Measurements from ENCODE around the gene MRPL46. TPM values are rescaled to one million over a fixed set of nuclear protein-coding genes. Genes with fewer than 3 reads are reported as not detected.

Gene MRPL46
- total RNA-seq, 1 donor from 2014 or later = 17.4 TPM

DNA sequence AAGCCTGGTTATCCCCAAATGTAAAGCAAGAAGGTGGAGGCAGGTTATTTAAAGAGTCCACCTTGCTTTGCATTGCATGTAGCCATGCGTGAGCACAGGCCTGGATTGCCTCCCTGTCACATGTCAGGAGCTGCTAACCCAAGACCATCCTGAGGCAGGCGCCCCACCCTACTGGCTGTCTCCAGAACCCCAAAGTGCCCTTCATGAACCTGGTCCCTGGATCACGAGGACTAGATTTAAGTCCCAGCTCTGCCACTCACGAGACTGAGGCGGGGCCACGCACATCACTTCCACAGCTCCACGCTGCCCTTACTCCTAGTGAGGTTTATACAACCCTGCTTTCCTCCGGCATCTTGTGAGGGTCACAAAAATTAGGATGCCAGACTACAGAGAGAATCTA lies 17.6 kb downstream of the MRPL46 start:
- no peak overlapping the region for H3K27ac ChIP-seq
- no peaks in the 10 kb centered on the region for H3K27me3 ChIP-seq
- TF ChIP-seq CTCF (IDR thresholded peaks at IDR 0.05) (no peak), POLR2AphosphoS5 (IDR thresholded peaks at IDR 0.05; ENCODE audit: insufficient read depth in 1 of 2, low read depth in 1 of 2) (no peak), POLR2A (IDR thresholded peaks at IDR 0.05) (no peak)
- no peaks in the 10 kb centered on the region for H3K36me3 ChIP-seq
- peak in 1 of 2 donors; percentile 20 for DNase-seq (ENCODE audit: extremely low spot score in 2 of 2)
- peaks cover 2% of the 10 kb centered on the region for H3K4me1 ChIP-seq
- no peak overlapping the region for H3K4me3 ChIP-seq
- no peaks in the 10 kb centered on the region for H3K9me3 ChIP-seq
- intact Hi-C loops (cut with DNase I) = no loop called here

GRCh38 chr15:88448991-88449461 lies 18.2 kb downstream of the MRPL46 start:
- peak; percentile 58 to 65 for DNase-seq (ENCODE audit: extremely low spot score in 2 of 2)
- Histone ChIP-seq H3K4me1 (no peaks in the 10 kb centered on the region), H3K27me3 (no peaks in the 10 kb centered on the region), H3K9me3 (no peaks in the 10 kb centered on the region), H3K27ac (no peak overlapping the region), H3K4me3 (no peak overlapping the region), H3K36me3 (no peaks in the 10 kb centered on the region)
- TF ChIP-seq POLR2AphosphoS5 (IDR thresholded peaks at IDR 0.05; ENCODE audit: insufficient read depth in 1 of 2, low read depth in 1 of 2) = no peak
- no peak for TF ChIP-seq CTCF (IDR thresholded peaks at IDR 0.05)
- no peak for TF ChIP-seq POLR2A (IDR thresholded peaks at IDR 0.05)
- intact Hi-C loops (cut with DNase I) = no loop called here

GRCh38 chr15:88447741-88448140 lies 19.4 kb downstream of the MRPL46 start:
- no peak for TF ChIP-seq POLR2A (IDR thresholded peaks at IDR 0.05)
- TF ChIP-seq POLR2AphosphoS5 (IDR thresholded peaks at IDR 0.05; ENCODE audit: insufficient read depth in 1 of 2, low read depth in 1 of 2) = no peak
- no peak for TF ChIP-seq CTCF (IDR thresholded peaks at IDR 0.05)

DNA sequence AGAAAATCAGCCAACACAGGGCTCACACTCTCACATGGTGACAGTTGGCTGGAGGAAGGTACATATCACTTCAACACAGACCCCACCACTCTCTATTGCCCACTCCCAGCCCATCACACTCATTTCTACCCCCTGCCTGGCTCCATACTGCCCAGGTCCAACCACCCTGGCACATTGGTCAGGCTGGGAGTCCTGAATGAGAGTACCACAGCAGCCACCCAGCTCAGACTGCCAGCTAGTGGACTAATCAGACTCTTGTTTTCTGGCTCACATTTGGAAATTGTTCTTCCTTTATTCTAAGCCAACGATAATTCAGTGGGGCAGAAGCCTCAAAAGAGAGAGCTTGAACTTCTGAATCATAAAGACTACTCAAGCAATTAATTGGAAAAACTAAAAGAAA lies 20.0 kb downstream of the MRPL46 start:
- Histone ChIP-seq H3K4me1 (no peaks in the 10 kb centered on the region), H3K9me3 (no peaks in the 10 kb centered on the region), H3K4me3 (no peak overlapping the region), H3K27ac (no peak overlapping the region), H3K27me3 (no peaks in the 10 kb centered on the region), H3K36me3 (no peaks in the 10 kb centered on the region)
- TF ChIP-seq POLR2AphosphoS5 (IDR thresholded peaks at IDR 0.05; ENCODE audit: insufficient read depth in 1 of 2, low read depth in 1 of 2) (no peak), CTCF (IDR thresholded peaks at IDR 0.05) (no peak), POLR2A (IDR thresholded peaks at IDR 0.05) (no peak)
- intact Hi-C loops (cut with DNase I) = no loop called here
- peak in 1 of 2 donors; percentile 42 for DNase-seq (ENCODE audit: extremely low spot score in 2 of 2)

More at GRCh38 chr15:88447741-88448140, 19.4 kb downstream of the MRPL46 start:
- peak; percentile 25 to 77 for DNase-seq (ENCODE audit: extremely low spot score in 2 of 2)
- H3K4me1 ChIP-seq = no peaks in the 10 kb centered on the region
- no peaks in the 10 kb centered on the region for H3K9me3 ChIP-seq
- H3K27ac ChIP-seq = no peak overlapping the region
- intact Hi-C loops (cut with DNase I) = no loop called here
- no peak overlapping the region for H3K4me3 ChIP-seq
- no peaks in the 10 kb centered on the region for H3K27me3 ChIP-seq
- H3K36me3 ChIP-seq = no peaks in the 10 kb centered on the region

GRCh38 chr15:88441076-88441730 lies 26.0 kb downstream of the MRPL46 start:
- no peak overlapping the region for H3K4me3 ChIP-seq
- no peaks in the 10 kb centered on the region for H3K36me3 ChIP-seq
- no peak overlapping the region for H3K27ac ChIP-seq
- no peaks in the 10 kb centered on the region for H3K9me3 ChIP-seq
- TF ChIP-seq POLR2A (IDR thresholded peaks at IDR 0.05) (no peak), POLR2AphosphoS5 (IDR thresholded peaks at IDR 0.05; ENCODE audit: insufficient read depth in 1 of 2, low read depth in 1 of 2) (no peak), CTCF (IDR thresholded peaks at IDR 0.05) (no peak)
- intact Hi-C loops (cut with DNase I) = no loop called here
- no peaks in the 10 kb centered on the region for H3K4me1 ChIP-seq
- DNase-seq (ENCODE audit: extremely low spot score in 2 of 2) = peak in 1 of 2 donors; percentile 65
- no peaks in the 10 kb centered on the region for H3K27me3 ChIP-seq
